Measurements from ENCODE around the gene MTOR. TPM values are rescaled to one million over a fixed set of nuclear protein-coding genes. Genes with fewer than 3 reads are reported as not detected.

MTOR gene
- polyA plus RNA-seq, 1 of the 3 experiments (the other 2 are of a cell fraction), result 20.9 TPM

- no peaks in the 10 kb centered on the region for H3K4me1 ChIP-seq (ENCODE audit: control insufficient read depth in 1 of 2, insufficient read depth in 2 of 2, low read depth in 1 of 2, low read length in 1 of 2)
- TF ChIP-seq RCOR1 (IDR thresholded peaks at IDR 0.05; ENCODE audit: low read length) (no peak), POLR2AphosphoS5 (IDR thresholded peaks at IDR 0.05; ENCODE audit: low read depth, low read length) (no peak), NFIC (IDR thresholded peaks at IDR 0.05; ENCODE audit: borderline replicate concordance) (no peak), RFX5 (IDR thresholded peaks at IDR 0.05; ENCODE audit: low read length) (no peak), TAF1 (IDR thresholded peaks at IDR 0.05; ENCODE audit: borderline replicate concordance, low read depth, low read length) (no peak), TCF12 (IDR thresholded peaks at IDR 0.05) (no peak), EP300 (IDR thresholded peaks at IDR 0.05; ENCODE audit: borderline replicate concordance in 1 of 2, low read depth in 1 of 2, low read length in 1 of 2) (no peak), CHD2 (IDR thresholded peaks at IDR 0.05; ENCODE audit: low read length, partially characterized antibody) (no peak), RAD21 (IDR thresholded peaks at IDR 0.05; ENCODE audit: low read length) (no peak)
- H3K27me3 ChIP-seq (ENCODE audit: insufficient read depth), result no peaks in the 10 kb centered on the region
- H4K20me1 ChIP-seq (ENCODE audit: insufficient read depth), result no peaks in the 10 kb centered on the region
- DNase-seq, result no peak
- H3K27ac ChIP-seq (ENCODE audit: low read depth in 2 of 2, low read length in 1 of 2), result no peak overlapping the region
- H3K9me3 ChIP-seq, result no peaks in the 10 kb centered on the region
- WGBS (ENCODE audit: low lambda C conversion rate), result 94% methylated on average over 3 of the region's 3 CpGs
- H3F3A ChIP-seq (replicated peaks; ENCODE audit: insufficient read depth), result no peaks in the 10 kb centered on the region
- H3K36me3 ChIP-seq (replicated peaks in 1 of 2; ENCODE audit: control insufficient read depth in 1 of 2, insufficient read depth in 2 of 2, low read length in 1 of 2), result peaks cover 63 to 74% of the 10 kb centered on the region in 2 experiments
- no peak overlapping the region for H3K4me3 ChIP-seq (ENCODE audit: low read depth in 2 of 2, low read length in 1 of 2)
- no peak overlapping the region for H3K9ac ChIP-seq
- CTCF ChIA-PET, result interaction anchor here (0.9 to 1.1 kb wide), 2 partner anchors 178 to 429 kb away, joined by 3 to 4 read pairs; no protein-coding TSS in a partner anchor
- no peaks in the 10 kb centered on the region for H3K9me2 ChIP-seq
- POLR2A ChIA-PET, result no interaction called here
- no peak overlapping the region for H3K4me2 ChIP-seq
- no peak overlapping the region for H2AFZ ChIP-seq (ENCODE audit: low read depth)
- H3K79me2 ChIP-seq (ENCODE audit: insufficient read depth), result no peaks in the 10 kb centered on the region
Observed at GRCh38 chr1:11214698-11215380, 47.5 kb downstream of the MTOR start.

GRCh38 chr1:11211925-11212587 lies 50.3 kb downstream of the MTOR start:
- Histone ChIP-seq H3K4me2 (no peak overlapping the region), H3K4me3 (ENCODE audit: low read depth in 2 of 2, low read length in 1 of 2) (no peak overlapping the region), H4K20me1 (ENCODE audit: insufficient read depth) (no peaks in the 10 kb centered on the region), H3K9ac (no peak overlapping the region), H3K4me1 (ENCODE audit: control insufficient read depth in 1 of 2, insufficient read depth in 2 of 2, low read depth in 1 of 2, low read length in 1 of 2) (no peaks in the 10 kb centered on the region), H2AFZ (ENCODE audit: low read depth) (no peak overlapping the region), H3F3A (replicated peaks; ENCODE audit: insufficient read depth) (no peaks in the 10 kb centered on the region), H3K36me3 (replicated peaks in 1 of 2; ENCODE audit: control insufficient read depth in 1 of 2, insufficient read depth in 2 of 2, low read length in 1 of 2) (peaks cover 78 to 80% of the 10 kb centered on the region in 2 experiments), H3K27ac (ENCODE audit: low read depth in 2 of 2, low read length in 1 of 2) (no peak overlapping the region), H3K27me3 (ENCODE audit: insufficient read depth) (no peaks in the 10 kb centered on the region), H3K9me3 (no peaks in the 10 kb centered on the region), H3K9me2 (no peaks in the 10 kb centered on the region), H3K79me2 (ENCODE audit: insufficient read depth) (no peaks in the 10 kb centered on the region)
- CTCF ChIA-PET, result interaction anchor here (1.0 to 2.8 kb wide), 3 partner anchors 14 to 174 kb away, joined by 3 to 14 read pairs (median 3); no protein-coding TSS in a partner anchor
- DNase-seq, result no peak
- no peak for TF ChIP-seq EP300 (IDR thresholded peaks at IDR 0.05; ENCODE audit: borderline replicate concordance in 1 of 2, low read depth in 1 of 2, low read length in 1 of 2)
- no peak for TF ChIP-seq SIN3A (IDR thresholded peaks at IDR 0.05; ENCODE audit: borderline replicate concordance, low read depth, low read length)
- TF ChIP-seq RXRA (IDR thresholded peaks at IDR 0.05; ENCODE audit: borderline replicate concordance, low read depth), result no peak
- TF ChIP-seq IRF3 (IDR thresholded peaks at IDR 0.05; ENCODE audit: low read depth, low read length), result no peak
- no peak for TF ChIP-seq PBX3 (IDR thresholded peaks at IDR 0.05)
- no peak for TF ChIP-seq TEAD4 (IDR thresholded peaks at IDR 0.05; ENCODE audit: borderline replicate concordance, insufficient read depth)
- no peak for TF ChIP-seq USF2 (IDR thresholded peaks at IDR 0.05; ENCODE audit: borderline replicate concordance, low read depth, low read length)
- TF ChIP-seq GATA2 (CRISPR knock-in tag; IDR thresholded peaks at IDR 0.05), result no peak
- no peak for TF ChIP-seq FOSL2 (IDR thresholded peaks at IDR 0.05; ENCODE audit: borderline replicate concordance, low read depth)
- no peak for TF ChIP-seq TCF12 (IDR thresholded peaks at IDR 0.05)
- TF ChIP-seq JUND (IDR thresholded peaks at IDR 0.05), result no peak
- no peak for TF ChIP-seq EZH2phosphoT487 (IDR thresholded peaks at IDR 0.05; ENCODE audit: borderline replicate concordance, low read depth)
- WGBS (ENCODE audit: low lambda C conversion rate), result 95% methylated on average over 12 of the region's 12 CpGs
- POLR2A ChIA-PET, result no interaction called here
